A549 (cell line): Measurements from ENCODE around the gene ATP13A2.

Source experiments
- BCL3 ChIP-seq: fragments of >200 bp; sonication (Bioruptor Twin); formaldehyde crosslinking; IDR thresholded peaks from 3 replicates; pipeline ENCODE4 v1.6.1; 2016
- CTCF ChIP-seq: fragments of >200 bp; sonication (Bioruptor Twin); formaldehyde crosslinking; IDR thresholded peaks from 3 replicates; pipeline ENCODE4 v1.5.1; 2016
- HEYL ChIP-seq: fragments of 250-450 bp; sonication (Bioruptor Pico); IDR thresholded peaks from 2 replicates; pipeline ENCODE4 v1.8.0; 2021; ENCODE audit warnings: mild to moderate bottlenecking, moderate library complexity
- HMGXB4 ChIP-seq: fragments of 250-450 bp; sonication (Bioruptor Pico); IDR thresholded peaks from 2 replicates; pipeline ENCODE4 v1.5.0; 2021; ENCODE audit warnings: mild to moderate bottlenecking, moderate library complexity, borderline replicate concordance
- POLR2AphosphoS2 ChIP-seq: conservative IDR thresholded peaks from 2 replicates; pipeline ENCODE4 v1.6.1; 2012; ENCODE audit warnings: low read length, improper control_type of control experiment, inconsistent platforms

- TF ChIP-seq HMGXB4 (CRISPR knock-in tag) (no peak), CTCF (no peak), POLR2AphosphoS2 (no peak), HEYL (CRISPR knock-in tag) (no peak), BCL3 (no peak)
Measured at GRCh38 chr1:17033481-17033880, 21.8 kb upstream of the ATP13A2 start.
